HG03460 (cell line): ENCODE data around the gene ATOSB.
A peak's percentile ranks its signal among the peaks of the same experiment; 100 is the strongest.

ENCODE experiments used
- ATAC-seq: cut with Tn5 transposase; IDR thresholded peaks from one replicate; pipeline ENCODE4 v1.9.1; 2021; ENCODE audit not compliant: unreplicated experiment

ATOSB gene

GRCh38 chr9:35114113-35114839 lies 1.4 kb downstream of the ATOSB start:
- no peak for ATAC-seq

GRCh38 chr9:35112257-35113020 lies 3.2 kb downstream of the ATOSB start:
- ATAC-seq, result no peak

- peak; percentile 57 for ATAC-seq
Measured at GRCh38 chr9:35111001-35111933, 4.4 kb downstream of the ATOSB start.

DNA sequence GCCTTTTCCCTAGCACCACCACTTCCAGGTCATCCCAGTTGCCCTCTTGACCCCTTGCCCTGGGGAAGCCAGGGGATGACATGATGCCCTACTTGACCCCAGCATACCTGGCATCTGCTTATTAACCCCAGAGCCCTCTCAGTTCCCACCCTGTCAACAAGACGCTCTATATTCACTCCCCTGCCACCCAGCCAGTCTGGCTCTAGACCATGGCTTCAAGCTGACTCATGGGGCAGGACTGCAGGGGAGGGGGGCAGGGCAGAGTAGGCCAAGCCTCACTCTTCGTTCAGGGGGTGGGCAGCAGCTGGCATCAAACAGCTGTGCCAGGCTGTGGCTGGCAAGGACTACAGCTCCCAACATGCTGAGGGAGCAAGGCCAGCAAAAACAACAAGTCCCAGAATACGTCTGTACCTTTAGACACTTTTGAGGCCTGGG lies 5.3 kb downstream of the ATOSB start:
- ATAC-seq, result no peak

DNA sequence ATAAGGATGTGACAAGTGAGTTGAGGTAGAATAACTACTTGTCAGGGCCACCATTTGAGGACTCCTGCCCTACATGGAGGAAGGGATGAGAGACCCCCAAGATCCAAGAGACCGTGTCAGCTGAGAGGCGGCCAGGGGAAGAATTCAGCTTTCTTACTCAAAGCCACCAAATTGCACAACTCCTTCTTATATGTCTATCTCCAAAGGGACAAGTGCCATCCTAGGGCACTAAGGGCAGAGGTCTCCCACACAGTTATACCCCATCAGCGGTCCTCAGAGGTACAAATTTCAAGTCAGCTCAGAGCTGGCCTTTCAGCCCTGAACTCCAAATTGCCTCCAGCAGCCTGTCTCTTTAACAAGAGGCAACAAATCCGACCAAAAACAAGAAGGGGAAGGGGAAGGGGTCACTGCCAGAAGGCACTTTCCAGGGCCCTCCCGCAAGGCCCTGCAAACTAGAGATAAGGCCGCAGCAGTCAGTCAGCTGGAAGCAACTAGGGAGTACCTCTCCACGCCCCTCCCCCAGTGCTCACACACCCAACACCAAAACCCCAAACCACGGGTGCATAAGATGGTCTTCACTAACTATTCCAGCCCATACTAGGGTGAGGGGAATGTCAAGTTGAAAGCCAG lies 6.6 kb downstream of the ATOSB start:
- no peak for ATAC-seq

DNA sequence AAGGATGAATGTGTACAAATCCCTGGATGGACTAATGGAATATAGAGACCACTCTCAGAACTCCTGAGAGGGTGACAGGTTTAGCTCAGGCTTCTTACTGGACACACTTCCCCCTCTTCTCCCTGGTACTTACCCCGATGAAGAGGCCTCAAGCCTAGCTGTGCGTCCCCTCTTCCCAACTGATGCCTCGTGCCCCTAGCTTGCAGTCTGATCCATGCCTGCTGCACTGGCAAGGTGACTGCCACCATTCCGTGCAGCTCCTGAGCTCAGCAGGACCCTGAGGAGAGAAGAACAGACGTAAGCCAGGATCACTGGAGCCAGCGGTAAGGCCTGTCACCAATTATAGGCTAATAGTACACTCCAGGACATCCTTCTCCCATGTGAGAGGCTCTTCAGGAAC lies 7.2 kb downstream of the ATOSB start:
- no peak for ATAC-seq

DNA sequence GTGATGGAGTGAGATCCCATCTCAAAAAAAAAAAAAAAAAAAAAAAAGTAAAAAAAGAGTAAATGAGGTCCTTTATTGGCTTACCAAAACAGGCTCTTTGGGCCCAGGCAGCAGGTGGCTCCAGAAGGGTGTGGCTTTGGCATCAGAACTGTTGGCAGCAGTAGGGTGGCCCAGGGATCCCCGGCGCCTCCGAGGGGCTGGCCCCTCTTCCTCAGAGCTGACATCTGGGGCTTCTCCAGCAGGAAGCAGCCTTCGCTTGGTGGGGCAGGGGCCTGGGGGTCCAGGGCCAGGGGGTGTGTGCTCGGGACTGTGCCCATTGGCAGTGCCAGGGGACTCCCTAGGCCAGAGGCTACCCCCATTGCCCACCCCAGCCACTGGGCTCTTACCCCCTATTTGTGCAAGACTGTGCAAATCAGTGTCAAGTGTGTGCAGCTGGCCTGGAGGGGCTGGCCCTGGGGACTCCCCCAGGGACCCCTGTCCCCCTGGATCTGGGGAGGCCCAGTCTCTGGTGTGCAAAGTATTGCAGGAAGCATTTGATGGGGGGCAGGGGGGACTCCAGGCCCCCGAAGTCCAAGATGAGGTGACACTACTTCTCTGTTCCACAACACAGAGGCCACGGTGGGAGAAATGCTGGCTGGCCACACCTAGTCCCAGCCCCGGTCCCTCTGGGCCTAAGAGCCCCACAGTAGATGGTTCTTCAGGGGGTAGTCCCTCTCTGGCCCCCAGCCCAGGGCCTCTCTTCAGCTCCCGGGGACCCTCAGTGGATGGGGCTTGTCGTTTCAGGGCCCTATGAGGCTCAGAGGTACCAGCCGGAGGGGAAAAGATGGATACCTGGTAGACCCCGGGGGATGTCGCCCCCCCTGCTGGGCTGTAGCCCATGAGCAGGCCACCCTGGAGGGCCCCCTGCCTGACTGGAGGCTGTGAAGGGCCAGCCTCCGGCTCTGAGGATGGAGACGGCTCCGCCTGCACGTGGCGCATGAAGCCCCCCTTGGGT lies 8.1 kb downstream of the ATOSB start:
- ATAC-seq, result no peak

DNA sequence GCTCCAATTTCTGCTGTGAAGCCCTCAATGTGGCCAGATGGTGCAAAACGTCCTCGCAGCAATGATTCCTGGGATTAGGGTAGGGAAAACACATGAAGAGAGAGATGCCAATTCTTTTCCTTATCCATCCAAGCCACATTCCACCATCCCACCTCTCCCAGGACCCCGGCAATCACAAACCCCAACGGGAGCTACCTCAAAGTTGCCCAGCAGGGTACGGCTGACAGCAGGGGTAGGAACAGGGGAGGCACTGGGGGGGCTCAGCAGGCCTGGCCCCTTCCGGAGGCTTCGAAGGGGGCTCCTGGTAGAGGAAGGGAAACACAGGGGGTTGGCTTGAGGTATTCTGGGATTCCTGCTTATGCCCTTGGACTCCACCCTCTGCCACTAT lies 9.3 kb downstream of the ATOSB start:
- ATAC-seq, result no peak

GRCh38 chr9:35105571-35106342 lies 9.9 kb downstream of the ATOSB start:
- ATAC-seq, result no peak

GRCh38 chr9:35105126-35105525 lies 10.5 kb downstream of the ATOSB start:
- ATAC-seq, result no peak

GRCh38 chr9:35104586-35104985 lies 11.1 kb downstream of the ATOSB start:
- no peak for ATAC-seq

GRCh38 chr9:35103660-35104191 lies 11.9 kb downstream of the ATOSB start:
- ATAC-seq, result no peak

GRCh38 chr9:35102769-35103659 lies 12.6 kb downstream of the ATOSB start, which contains the start of gene STOML2:
Gene STOML2 (minus strand): TSS chr9:35103131. CDS start chr9:35103094, 37 bp downstream.
- ATAC-seq, result peak; percentile 98

DNA sequence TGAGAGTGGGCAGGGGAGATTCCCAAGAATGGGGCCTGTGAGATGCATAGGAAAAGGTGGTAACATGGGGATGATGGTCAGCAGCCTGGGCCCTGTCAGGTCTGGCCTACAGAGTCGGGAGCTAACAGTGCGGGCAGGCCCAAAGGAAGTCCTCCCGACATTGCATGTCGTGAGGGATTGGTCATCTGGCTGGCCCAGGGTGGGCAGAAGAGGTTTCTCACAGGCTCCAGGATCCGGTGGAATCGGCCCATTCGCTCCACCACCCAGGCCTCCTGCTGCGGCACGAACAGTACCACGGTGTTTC lies 13.2 kb downstream of the ATOSB start:
- ATAC-seq, result no peak

GRCh38 chr9:35097573-35097972 lies 18.1 kb downstream of the ATOSB start:
- ATAC-seq, result no peak

DNA sequence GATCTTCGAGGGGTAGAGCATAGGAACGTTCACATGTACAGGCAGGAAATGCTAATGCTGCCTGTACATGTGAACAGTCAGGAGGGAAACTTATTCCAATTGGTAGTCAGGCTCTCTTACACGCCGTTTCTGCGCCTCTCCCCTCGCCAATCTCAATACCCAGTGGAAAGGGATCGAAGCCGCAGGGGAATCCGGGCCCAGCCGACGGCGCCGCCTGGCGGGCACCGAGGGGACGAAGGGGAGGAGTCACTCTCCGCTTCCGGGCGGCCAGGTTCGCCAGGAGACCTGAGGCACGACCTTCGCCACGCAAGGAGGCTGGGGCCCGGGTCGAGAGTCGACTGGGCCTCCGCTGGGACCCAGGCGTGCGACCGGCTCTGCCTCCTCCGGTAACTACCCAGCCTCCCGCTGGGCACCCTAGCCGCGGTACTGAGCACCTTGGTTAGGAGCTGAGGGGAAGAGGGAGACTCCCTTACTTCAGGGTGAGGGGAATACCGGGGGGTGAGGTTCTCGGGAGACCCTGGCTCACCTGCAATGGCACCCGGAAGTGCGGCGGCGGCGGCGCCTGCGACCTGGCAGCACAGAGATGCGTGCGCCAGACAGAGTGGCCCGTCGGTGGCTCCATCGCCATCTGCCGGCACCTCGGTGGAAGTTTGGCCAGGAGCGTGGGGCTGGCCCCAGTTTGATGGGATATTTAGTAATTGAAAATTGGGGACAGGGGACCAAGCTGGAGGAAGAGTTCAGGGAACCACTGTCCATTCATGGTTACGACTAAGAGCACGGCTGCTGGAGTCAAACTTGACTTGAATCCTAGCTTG lies 19.4 kb downstream of the ATOSB start, which contains the start of gene PIGO:
PIGO (minus strand) TSS at position 557 of the 815 bp plus-strand sequence. CDS start 1,026 bp downstream, outside the sequence.
- ATAC-seq, result peak; percentile 93

DNA sequence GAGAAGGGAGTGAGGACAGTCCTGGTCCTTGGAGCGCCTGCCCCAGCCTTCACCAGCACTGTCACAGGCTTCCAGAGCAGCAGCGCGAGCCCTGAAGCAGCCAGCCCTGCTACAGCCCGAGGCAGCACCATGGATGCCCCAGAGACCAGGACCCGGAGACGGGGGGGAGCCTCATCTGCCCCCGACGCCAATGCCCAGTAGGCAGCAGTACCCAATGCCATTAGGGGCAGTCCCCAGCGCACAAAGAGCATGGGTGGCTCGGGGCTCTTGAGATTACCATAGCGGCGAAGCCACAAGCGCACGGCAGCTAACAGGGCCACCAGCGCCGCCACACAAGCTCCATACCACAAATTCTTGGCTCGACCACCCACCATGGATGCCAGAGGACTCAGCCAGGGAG lies 24.1 kb downstream of the ATOSB start:
- no peak for ATAC-seq
